Neural cell (in vitro differentiated cells): ENCODE measurements around the gene SLC6A20. TPM values are rescaled to one million over a fixed set of nuclear protein-coding genes. Genes with fewer than 3 reads are reported as not detected.

ENCODE experiments used
- H2AFZ ChIP-seq: fragments of 200-600, 300-800 bp; sonication (generic), shearing (Covaris generic); 2 replicates; pipeline ENCODE4 v1.6.0; 2014; ENCODE audit warnings: low read depth, mild to moderate bottlenecking, antibody characterized with exemption, low read length, moderate library complexity
- H3F3A ChIP-seq: fragments of 200-600 bp; shearing (Covaris generic); 2 replicates; pipeline ENCODE4 v1.6.1; 2016; ENCODE audit warnings: mild to moderate bottlenecking, moderate library complexity, mixed read lengths, antibody characterized with exemption, low read length; ENCODE audit not compliant: insufficient read depth, poor library complexity, severe bottlenecking
- H3K27ac ChIP-seq: fragments of 200-600, 300-800 bp; sonication (generic), shearing (Covaris generic); 2 replicates; pipeline ENCODE4 v1.5.1; 2014; ENCODE audit warnings: mild to moderate bottlenecking, low read length, moderate library complexity
- H3K27me3 ChIP-seq: fragments of 300-800, 200-600 bp; sonication (generic), shearing (Covaris generic); 2 replicates; pipeline ENCODE4 v1.6.0; 2014; ENCODE audit warnings: mild to moderate bottlenecking, low read depth, low read length, moderate library complexity; ENCODE audit not compliant: insufficient read depth
- H3K36me3 ChIP-seq: fragments of 300-800, 200-600 bp; sonication (generic), shearing (Covaris generic); 2 replicates; pipeline ENCODE4 v1.5.1; 2014; ENCODE audit warnings: mild to moderate bottlenecking, antibody characterized with exemption, low read length, moderate library complexity; ENCODE audit not compliant: insufficient read depth
- H3K4me2 ChIP-seq: fragments of 300-800, 200-600 bp; sonication (generic), shearing (Covaris generic); 2 replicates; pipeline ENCODE4 v1.6.0; 2014; ENCODE audit warnings: mild to moderate bottlenecking, low read length
- H3K4me3 ChIP-seq: fragments of 300-800, 200-600 bp; sonication (generic), shearing (Covaris generic); 2 replicates; pipeline ENCODE4 v1.5.1; 2014; ENCODE audit warnings: mild to moderate bottlenecking, low read length, moderate library complexity
- H3K79me2 ChIP-seq: fragments of 200-600 bp; shearing (Covaris generic); replicated peaks from 2 replicates; pipeline ENCODE4 v1.6.0; 2014; ENCODE audit warnings: mild to moderate bottlenecking, low read length, moderate library complexity; ENCODE audit not compliant: insufficient read depth
- H3K9ac ChIP-seq: fragments of 300-800, 200-600 bp; sonication (generic), shearing (Covaris generic); 2 replicates; pipeline ENCODE4 v1.6.1; 2016; ENCODE audit warnings: mild to moderate bottlenecking, low read length, mixed read lengths
- H3K9me2 ChIP-seq: fragments of 200-600 bp; shearing (Covaris generic); 2 replicates; pipeline ENCODE4 v1.6.1; 2016; ENCODE audit warnings: mild to moderate bottlenecking, low read length, mixed read lengths; ENCODE audit not compliant: insufficient read depth
- H3K9me3 ChIP-seq: fragments of 200-600, 300-800 bp; sonication (generic), shearing (Covaris generic); 2 replicates; pipeline ENCODE4 v1.6.1; 2016; ENCODE audit warnings: mild to moderate bottlenecking, mixed run types, low read length, moderate library complexity, mixed read lengths
- H4K20me1 ChIP-seq: fragments of 200-600 bp; shearing (Covaris generic); 2 replicates; pipeline ENCODE4 v1.6.1; 2016; ENCODE audit warnings: mild to moderate bottlenecking, mixed run types; ENCODE audit not compliant: insufficient read depth
- CTCF ChIP-seq: fragments of 450-650 bp; IDR thresholded peaks from 2 replicates; pipeline ENCODE4 v1.5.1; 2014; ENCODE audit warnings: antibody characterized with exemption, mild to moderate bottlenecking, moderate library complexity; ENCODE audit not compliant: poor library complexity, severe bottlenecking
- EP300 ChIP-seq: fragments of 450-650 bp; conservative IDR thresholded peaks from 2 replicates; pipeline ENCODE4 v1.6.1; 2014; ENCODE audit warnings: antibody characterized with exemption, mild to moderate bottlenecking, moderate library complexity; ENCODE audit not compliant: poor library complexity, severe bottlenecking
- EZH2 ChIP-seq: fragments of 200-600, 300-800 bp; shearing (Covaris generic), sonication (generic); IDR thresholded peaks from 2 replicates; pipeline ENCODE4 v1.6.1; 2014; ENCODE audit warnings: antibody characterized with exemption, low read length, borderline replicate concordance, mild to moderate bottlenecking; ENCODE audit not compliant: insufficient read depth, poor library complexity, severe bottlenecking
- MXI1 ChIP-seq: fragments of 450-650 bp; conservative IDR thresholded peaks from 2 replicates; pipeline ENCODE4 v1.6.1; 2014; ENCODE audit warnings: antibody characterized with exemption, mild to moderate bottlenecking; ENCODE audit not compliant: poor library complexity, severe bottlenecking
- POLR2AphosphoS5 ChIP-seq: IDR thresholded peaks from 2 replicates; pipeline ENCODE4 v1.6.1; 2012
- RAD21 ChIP-seq: fragments of 450-650 bp; conservative IDR thresholded peaks from 2 replicates; pipeline ENCODE4 v1.6.1; 2014; ENCODE audit warnings: antibody characterized with exemption, mild to moderate bottlenecking, moderate library complexity
- REST ChIP-seq: IDR thresholded peaks from 2 replicates; pipeline ENCODE4 v1.6.1; 2012; ENCODE audit warnings: borderline replicate concordance
- SMC3 ChIP-seq: fragments of 450-650 bp; conservative IDR thresholded peaks from 2 replicates; pipeline ENCODE4 v1.6.1; 2014; ENCODE audit warnings: antibody characterized with exemption, mild to moderate bottlenecking, moderate library complexity; ENCODE audit not compliant: poor library complexity
- TAF1 ChIP-seq: IDR thresholded peaks from 2 replicates; pipeline ENCODE4 v1.6.1; 2012; ENCODE audit warnings: low read depth
- polyA plus RNA-seq: library from polyadenylated mRNA; depleted of rRNA; stranded (reverse); fragments of >200 nt; gene quantifications from 2 replicates; pipeline ENCODE4 v1.2.3, GENCODE V29; 2014

The SLC6A20 gene
- polyA plus RNA-seq, 1 donor from 2014 or later = not detected

DNA sequence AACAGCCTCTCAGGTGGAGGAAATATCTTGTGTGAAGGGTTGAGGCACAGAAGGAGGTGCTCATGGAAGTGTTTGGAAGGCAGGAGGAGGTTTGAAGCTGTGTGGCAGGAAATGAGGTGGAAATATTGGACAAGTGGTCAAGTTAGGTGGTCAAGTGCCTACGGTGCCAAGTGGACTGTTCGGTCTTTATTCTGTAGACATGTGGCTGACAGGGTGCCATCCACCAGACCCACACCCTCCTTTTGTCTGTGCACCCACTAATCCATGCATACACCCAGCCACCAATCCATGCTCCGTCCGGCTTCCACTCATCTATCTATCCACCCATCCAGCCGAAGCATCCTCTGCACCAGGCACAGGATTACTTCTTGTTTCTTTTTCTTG is 2.2 kb downstream of the SLC6A20 start:
- no peak overlapping the region for H2AFZ ChIP-seq
- H3F3A ChIP-seq = no peaks in the 10 kb centered on the region
- no peak overlapping the region for H3K4me2 ChIP-seq
- H3K9ac ChIP-seq = no peak overlapping the region
- no peaks in the 10 kb centered on the region for H3K9me2 ChIP-seq
- no peaks in the 10 kb centered on the region for H3K9me3 ChIP-seq
- H3K27me3 ChIP-seq = peaks cover 50% of the 10 kb centered on the region
- H3K79me2 ChIP-seq = no peaks in the 10 kb centered on the region
- no peaks in the 10 kb centered on the region for H4K20me1 ChIP-seq
- no peak overlapping the region for H3K27ac ChIP-seq
- TF ChIP-seq EP300 (no peak), MXI1 (no peak), SMC3 (no peak), CTCF (no peak), EZH2 (no peak), REST (no peak), TAF1 (no peak), RAD21 (no peak), POLR2AphosphoS5 (no peak)
- no peaks in the 10 kb centered on the region for H3K36me3 ChIP-seq
- H3K4me3 ChIP-seq = no peak overlapping the region

- no peak overlapping the region for H3K4me2 ChIP-seq
- no peak overlapping the region for H2AFZ ChIP-seq
- no peaks in the 10 kb centered on the region for H3K36me3 ChIP-seq
- no peak overlapping the region for H3K4me3 ChIP-seq
- H4K20me1 ChIP-seq = no peaks in the 10 kb centered on the region
- H3K27me3 ChIP-seq = peaks cover 50% of the 10 kb centered on the region
- H3K79me2 ChIP-seq = no peaks in the 10 kb centered on the region
- H3K9ac ChIP-seq = no peak overlapping the region
- no peaks in the 10 kb centered on the region for H3K9me3 ChIP-seq
- H3K9me2 ChIP-seq = no peaks in the 10 kb centered on the region
- no peak overlapping the region for H3K27ac ChIP-seq
- H3F3A ChIP-seq = no peaks in the 10 kb centered on the region
- no peak for TF ChIP-seq SMC3
- TF ChIP-seq TAF1 = no peak
- TF ChIP-seq RAD21 = no peak
- TF ChIP-seq REST = no peak
- TF ChIP-seq CTCF = no peak
- no peak for TF ChIP-seq MXI1
- TF ChIP-seq EZH2 = no peak
- no peak for TF ChIP-seq EP300
- TF ChIP-seq POLR2AphosphoS5 = no peak
These were observed 2.7 kb downstream of the SLC6A20 start for GRCh38 chr3:45793482-45794176.
